Erythroblast (primary cell): ENCODE measurements around the gene RAB40C.

Experiments
- GATA1 ChIP-seq: IDR thresholded peaks from 2 replicates; pipeline ENCODE4 v1.6.1; 2011; ENCODE audit warnings: low read depth, mild to moderate bottlenecking, control low read depth, low read length, moderate library complexity
- POLR2A ChIP-seq: IDR thresholded peaks from 2 replicates; pipeline ENCODE4 v1.6.1; 2011; ENCODE audit warnings: mild to moderate bottlenecking, low read length

DNA sequence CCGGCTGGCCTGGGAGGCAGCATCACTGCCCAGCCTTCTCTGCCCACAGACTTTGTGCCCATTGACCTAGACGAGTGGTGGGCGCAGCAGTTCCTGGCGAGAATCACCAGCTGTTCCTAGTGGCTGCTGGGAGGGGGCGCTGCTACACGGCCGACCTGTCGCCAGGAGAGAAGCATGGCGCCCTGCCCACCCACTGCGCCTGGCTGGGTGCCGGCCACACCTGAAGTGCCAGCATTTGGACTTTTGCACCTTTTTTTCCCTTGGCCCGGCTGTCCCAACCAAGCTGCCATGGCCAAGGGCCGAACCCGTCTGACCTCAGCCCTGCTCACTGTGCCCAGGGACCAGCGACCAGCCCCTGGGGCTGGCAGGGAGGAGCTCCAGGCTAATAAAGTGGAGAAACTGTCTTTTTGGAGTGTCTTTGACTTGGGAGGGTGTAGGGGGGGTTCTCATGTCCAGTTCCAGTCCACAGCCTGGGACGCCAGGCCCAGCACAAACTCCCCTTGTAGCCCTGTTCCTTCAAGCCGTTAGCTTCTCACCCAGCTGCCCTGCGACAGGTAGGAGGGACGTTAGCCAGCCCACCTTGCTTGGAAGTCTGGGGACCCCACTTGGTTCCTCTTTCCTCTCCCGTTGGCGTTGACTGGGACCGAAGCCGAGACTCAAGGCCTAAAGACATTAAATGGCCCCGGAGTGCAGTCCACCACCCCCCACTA is 58.4 kb downstream of the RAB40C start:
- TF ChIP-seq POLR2A (no peak), GATA1 (no peak)
